ENCODE results near the gene CREM.
"Not testable (repeated sequence)": the region's sequence is repeated elsewhere in the genome, so short reads cannot be mapped to it uniquely, and the experiment has no call there.

Gene CREM

DNA sequence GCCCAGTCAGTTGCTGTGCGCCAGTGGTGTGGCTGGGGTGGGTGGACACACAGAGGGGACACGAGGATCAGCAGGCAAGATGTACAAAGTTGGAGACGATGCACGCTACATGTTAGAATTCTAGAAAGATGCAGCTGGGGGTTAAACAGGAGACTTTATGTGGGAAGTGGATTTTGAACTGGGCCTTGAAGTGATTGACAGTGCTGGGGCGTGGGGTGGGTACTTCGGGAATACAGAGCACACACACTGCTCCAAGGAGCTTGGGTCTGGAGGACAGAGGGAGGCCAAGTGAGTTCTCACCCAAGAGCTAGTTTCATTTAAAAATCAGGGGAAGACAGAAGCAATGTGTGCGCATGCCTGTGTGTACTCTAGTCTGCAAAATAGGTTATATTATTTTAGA, 87.1 kb downstream of the CREM start:
- intact Hi-C loops (cut with DNase I) = no loop called here
- DNase-seq = peak in 1 of 42 donors; percentile 52

GRCh38 chr10:35214607-35215020, 88.0 kb downstream of the CREM start:
- intact Hi-C loops (cut with DNase I) = no loop called here
- DNase-seq = peak in 36 of 42 donors; percentile 32 to 85 (median 62)

DNA sequence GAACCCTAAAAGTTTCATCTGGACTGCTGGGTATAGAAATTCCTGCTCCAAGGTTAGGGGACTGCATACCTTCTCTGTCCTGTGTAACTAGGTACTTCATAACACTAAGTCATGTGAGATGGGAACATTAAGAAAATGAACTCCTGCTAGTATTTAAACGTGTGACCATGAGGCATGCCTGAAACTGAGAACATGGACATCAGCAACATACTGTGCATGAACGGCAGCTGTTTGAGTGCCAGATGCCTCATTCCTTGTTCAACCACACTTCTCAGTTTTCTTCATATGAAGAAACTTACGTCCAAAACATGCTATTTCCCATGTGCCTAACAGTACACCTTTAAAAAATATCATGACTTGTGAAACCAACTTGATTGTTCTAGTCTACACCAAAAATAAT, 88.5 kb downstream of the CREM start:
- intact Hi-C loops (cut with DNase I) = no loop called here

GRCh38 chr10:35216303-35216905, 89.8 kb downstream of the CREM start:
- peak in 16 of 42 donors; percentile 18 to 65 (median 42) for DNase-seq
- intact Hi-C loops (cut with DNase I) = no loop called here

More for the DNA sequence above, 88.5 kb downstream of the CREM start:
- DNase-seq = peak in 1 of 42 donors; percentile 38

DNA sequence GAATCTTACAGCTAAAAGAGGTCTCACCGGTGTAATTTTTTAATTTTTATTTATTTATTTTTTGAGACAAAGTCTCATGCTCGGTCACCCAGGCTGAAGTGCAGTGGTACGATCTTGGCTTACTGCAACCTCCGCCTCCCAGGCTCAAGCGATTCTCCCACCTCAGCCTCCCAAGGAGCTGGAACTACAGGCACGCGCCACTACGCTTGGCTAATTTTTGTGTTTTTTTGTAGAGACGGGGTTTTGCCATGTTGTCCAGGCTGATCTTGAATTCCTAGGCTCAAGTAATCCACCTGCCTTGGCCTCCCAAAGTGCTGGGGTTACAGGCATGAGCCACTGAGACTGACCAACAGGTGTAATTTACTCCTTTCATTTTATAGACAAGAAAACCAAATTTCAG, 90.3 kb downstream of the CREM start:
- intact Hi-C loops (cut with DNase I) = not testable (repeated sequence)

DNA sequence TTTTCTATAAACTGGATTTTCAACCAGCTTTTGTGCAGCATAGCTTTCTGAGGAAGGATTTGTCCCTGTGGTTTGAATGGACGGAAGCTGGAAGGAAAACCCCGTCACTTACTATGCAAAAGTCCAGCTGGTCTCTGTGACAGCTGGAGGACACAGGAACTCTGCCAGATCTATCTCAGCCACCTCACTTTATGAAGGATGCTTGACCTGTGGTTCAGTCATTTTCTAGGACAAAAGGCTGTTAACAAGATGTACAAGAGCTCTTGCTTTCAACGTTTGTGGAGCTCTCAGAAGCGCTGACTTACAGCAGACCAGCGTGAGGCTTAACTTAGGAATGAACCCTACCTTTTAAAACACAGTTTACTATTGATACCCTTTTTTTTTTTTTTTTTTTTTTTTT, 90.8 kb downstream of the CREM start:
- intact Hi-C loops (cut with DNase I) = no loop called here
- peak in 1 of 42 donors; percentile 38 for DNase-seq

More for the DNA sequence above, 90.3 kb downstream of the CREM start:
- peak in 1 of 42 donors; percentile 35 for DNase-seq

DNA sequence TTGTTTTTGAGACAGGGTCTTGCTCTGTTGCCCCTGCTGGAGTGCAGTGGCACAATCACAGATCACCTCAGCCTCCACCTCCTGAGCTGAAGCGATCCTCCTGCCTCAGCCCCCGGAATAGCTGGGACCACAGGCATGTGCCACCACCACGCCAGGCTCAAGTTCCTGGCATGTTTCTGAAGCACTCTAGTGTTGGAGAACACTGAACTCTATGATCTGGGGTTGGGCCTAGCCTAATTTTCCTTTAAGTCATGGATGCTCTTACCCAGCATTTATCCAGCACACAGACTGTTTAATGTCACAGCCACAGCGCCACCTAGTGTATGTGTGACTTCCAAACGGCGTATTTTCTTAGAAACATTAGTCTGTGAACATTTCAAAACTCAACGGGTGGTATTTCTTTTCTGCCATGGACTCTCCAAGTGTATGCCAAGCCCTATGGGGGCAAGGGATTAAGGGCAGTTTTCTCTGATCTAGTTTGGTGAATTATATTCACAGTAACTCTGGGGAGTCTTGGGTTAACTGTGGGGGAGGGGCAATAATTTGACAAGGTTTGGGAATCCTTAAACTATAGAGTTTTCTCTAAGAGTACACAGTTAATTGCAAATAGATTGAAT, 91.8 kb downstream of the CREM start:
- peak; percentile 55 to 94 (median 84) for DNase-seq
- intact Hi-C loops (cut with DNase I) = loop anchor here (2.0 kb wide), 1 partner anchor 100 kb away; no protein-coding TSS in a partner anchor

- peak in 2 of 42 donors; percentile 36 to 40 for DNase-seq
- intact Hi-C loops (cut with DNase I) = loop anchor here (2.0 kb wide), 1 partner anchor 100 kb away; no protein-coding TSS in a partner anchor
Observed at GRCh38 chr10:35219292-35219691, 92.6 kb downstream of the CREM start.

GRCh38 chr10:35219891-35220890, 93.5 kb downstream of the CREM start:
- intact Hi-C loops (cut with DNase I) = loop anchor here (2.0 kb wide), 1 partner anchor 101 kb away; no protein-coding TSS in a partner anchor
- peak in 1 of 42 donors; percentile 32 for DNase-seq

DNA sequence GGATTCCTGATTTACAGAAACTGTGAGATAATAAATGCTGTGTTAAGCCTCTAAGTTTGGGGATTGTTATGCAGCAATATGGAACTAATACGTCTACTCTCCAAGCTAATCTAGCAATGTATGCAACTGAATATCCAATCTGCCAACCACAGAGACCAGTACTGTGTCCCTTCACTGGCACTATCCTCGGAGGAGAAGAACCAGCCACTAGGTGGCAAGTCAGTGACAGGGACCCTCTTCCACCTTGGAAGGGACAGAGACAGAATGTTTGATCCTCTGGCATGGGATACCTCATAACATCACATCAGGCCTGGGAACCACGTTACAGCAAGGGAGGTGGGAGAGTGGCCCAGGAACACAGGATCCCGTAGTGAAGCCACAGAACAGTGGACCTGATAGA, 96.4 kb downstream of the CREM start:
- intact Hi-C loops (cut with DNase I) = no loop called here
- DNase-seq = peak in 1 of 42 donors; percentile 18

DNA sequence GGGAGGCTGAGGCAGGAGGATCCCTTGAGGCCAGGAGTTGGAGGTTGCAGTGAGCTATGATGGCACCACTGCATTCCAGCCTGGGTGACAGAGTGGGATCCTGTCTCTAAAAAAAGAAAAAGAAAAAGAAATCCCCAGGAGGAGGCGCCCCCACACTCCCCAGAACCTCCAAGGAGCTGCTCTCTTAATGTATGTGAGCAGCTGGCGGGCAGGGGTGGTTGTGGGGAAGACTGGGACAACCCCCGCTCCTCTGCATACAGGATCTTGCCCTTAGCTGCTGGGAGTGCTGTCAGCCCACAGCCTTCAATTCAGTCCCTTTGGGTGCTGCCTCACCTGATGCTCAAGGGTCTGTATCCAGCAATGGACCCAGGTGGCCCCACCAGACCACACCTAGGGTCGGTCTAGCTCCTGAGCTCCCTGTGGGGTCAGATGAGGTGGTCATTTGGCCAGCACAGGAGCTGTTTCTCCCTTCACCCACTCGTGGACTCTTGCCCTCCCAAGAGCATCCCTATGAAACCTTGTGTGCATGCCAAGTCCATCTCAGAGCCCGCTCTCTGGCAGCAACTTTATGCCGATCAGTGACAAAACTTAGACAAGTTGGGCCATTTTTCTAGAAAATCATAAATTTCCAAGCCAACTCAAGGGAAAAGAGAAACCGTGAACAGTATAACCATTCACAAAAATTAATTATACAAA, 97.5 kb downstream of the CREM start:
- intact Hi-C loops (cut with DNase I) = no loop called here

DNA sequence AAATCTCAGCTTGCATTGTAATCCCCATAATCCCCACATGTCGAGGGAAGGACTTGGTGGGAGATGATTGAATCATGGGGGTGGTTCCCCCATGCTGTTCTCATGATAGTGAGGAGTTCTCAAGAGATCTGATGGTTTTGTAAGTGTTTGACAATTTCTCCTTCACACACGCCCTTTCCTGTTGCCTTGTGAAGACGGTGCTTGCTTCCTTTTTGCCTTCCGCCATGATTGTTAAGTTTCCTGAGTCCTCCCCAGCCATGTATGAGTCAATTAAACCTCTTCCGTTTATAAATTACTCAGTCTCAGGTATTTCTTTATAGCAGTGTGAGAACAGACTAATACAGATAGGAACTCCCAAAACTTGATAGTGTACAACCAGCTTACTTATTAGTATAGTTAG, 98.6 kb downstream of the CREM start:
- DNase-seq = no peak
- intact Hi-C loops (cut with DNase I) = no loop called here

More for the DNA sequence above, 97.5 kb downstream of the CREM start:
- peak in 1 of 42 donors; percentile 32 for DNase-seq

- DNase-seq = no peak
Observed at GRCh38 chr10:35226507-35226906, 99.9 kb downstream of the CREM start.

GRCh38 chr10:35228058-35228457, 101.4 kb downstream of the CREM start:
- intact Hi-C loops (cut with DNase I) = no loop called here

More at GRCh38 chr10:35226507-35226906, 99.9 kb downstream of the CREM start:
- intact Hi-C loops (cut with DNase I) = no loop called here

GRCh38 chr10:35231646-35232045, 105.0 kb downstream of the CREM start:
- intact Hi-C loops (cut with DNase I) = no loop called here

More at GRCh38 chr10:35228058-35228457, 101.4 kb downstream of the CREM start:
- DNase-seq = no peak

DNA sequence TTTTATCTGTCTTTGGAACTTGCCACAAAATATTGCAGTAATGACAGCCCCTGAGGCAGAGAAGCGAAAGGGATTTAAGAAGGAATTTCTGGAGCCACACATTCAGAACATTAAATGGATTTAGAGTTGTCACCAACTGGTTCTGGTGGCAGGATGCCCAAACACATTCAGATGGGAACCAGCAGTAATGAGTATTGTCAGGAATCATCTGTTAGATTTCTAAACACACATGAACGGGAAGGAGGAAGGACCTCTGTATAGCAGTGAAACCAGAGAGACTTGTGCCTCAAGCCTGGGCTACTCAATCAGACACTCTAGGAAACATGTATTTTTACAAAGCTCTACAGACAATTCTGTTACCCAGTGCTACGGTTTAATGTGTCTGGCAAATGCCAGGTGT, 105.9 kb downstream of the CREM start:
- no peak for DNase-seq
- intact Hi-C loops (cut with DNase I) = no loop called here

More at GRCh38 chr10:35231646-35232045, 105.0 kb downstream of the CREM start:
- no peak for DNase-seq

DNA sequence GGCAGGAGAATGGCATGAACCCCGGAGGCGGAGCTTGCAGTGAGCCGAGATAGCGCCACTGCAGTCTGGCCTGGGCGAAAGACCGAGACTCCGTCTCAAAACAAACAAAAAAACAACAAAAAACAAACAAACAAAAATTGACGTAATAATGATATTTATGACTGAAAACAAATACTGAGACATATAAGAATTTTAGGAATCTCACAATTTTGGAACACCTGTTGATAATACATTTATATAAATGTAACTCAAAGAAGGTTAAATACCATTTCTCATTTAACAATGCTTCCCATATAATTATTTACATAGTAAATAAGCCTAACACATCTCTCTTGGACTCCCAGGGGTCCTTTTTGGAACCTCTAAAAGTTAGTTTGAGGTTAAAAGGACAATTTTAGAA, 107.4 kb downstream of the CREM start:
- no peak for DNase-seq
- intact Hi-C loops (cut with DNase I) = no loop called here

DNA sequence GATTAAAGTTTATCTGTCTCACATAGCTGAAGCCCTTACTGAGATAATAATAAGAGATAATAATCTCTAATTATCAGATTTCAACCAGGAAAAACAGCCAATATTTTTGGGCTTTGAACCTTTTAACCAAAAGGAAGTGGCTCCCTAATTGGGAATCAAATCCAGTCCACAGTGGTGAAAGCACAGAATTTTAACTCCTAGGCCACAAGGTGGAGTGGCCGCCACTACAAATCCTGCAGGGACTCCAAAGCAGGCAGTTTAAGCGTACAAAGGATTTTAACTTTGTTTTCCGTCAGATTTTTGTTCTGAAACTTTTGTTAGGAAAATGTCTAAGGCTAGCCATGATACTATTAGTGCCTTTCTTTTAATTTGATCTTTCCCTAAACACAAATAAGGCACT, 110.1 kb downstream of the CREM start:
- DNase-seq = no peak

More for the DNA sequence above, 110.1 kb downstream of the CREM start:
- intact Hi-C loops (cut with DNase I) = no loop called here
